ENCODE measurements around the gene RIBC2. TPM values are rescaled to one million over a fixed set of nuclear protein-coding genes. Genes with fewer than 3 reads are reported as not detected.

The RIBC2 gene
- total RNA-seq, 2 experiments from 2014 or later: 0.78 TPM; not detected in 1

DNA sequence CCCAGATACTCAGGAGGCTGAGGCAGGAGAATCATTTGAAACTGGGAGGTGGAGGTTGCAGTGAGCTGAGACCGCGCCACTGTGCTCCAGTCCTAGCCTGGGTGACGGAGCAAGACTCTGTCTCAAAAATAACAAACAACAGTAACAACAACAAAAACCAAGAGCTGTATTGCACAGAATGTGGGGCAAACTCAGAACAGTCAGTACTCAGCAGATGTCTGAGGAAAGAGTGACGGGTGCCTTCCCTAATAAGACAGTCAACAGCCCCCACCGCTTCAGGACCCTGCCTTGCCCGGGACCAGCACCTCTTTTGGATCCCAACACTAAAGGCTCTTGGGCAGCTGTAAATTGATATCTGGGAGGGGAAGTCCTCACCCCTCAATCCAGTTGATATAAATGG lies 40.3 kb downstream of the RIBC2 start:
- Histone ChIP-seq H3K9me2 (ENCODE audit: insufficient read depth, low read length) (no peaks in the 10 kb centered on the region), H2AFZ (ENCODE audit: low read length) (no peak overlapping the region), H3K4me3 (ENCODE audit: low read depth, low read length, poor library complexity, severe bottlenecking) (no peak overlapping the region), H3K27ac (ENCODE audit: low read depth, low read length, poor library complexity, severe bottlenecking) (no peak overlapping the region), H4K20me1 (ENCODE audit: insufficient read depth, low read length) (no peaks in the 10 kb centered on the region), H3K36me3 (ENCODE audit: insufficient read depth, low read length) (no peaks in the 10 kb centered on the region), H3K4me1 (ENCODE audit: insufficient read depth, low read length, poor library complexity, severe bottlenecking) (no peaks in the 10 kb centered on the region), H3K4me2 (ENCODE audit: low read length) (no peak overlapping the region), H3K79me2 (ENCODE audit: insufficient read depth, low read depth, low read length) (no peaks in the 10 kb centered on the region), H3K9me3 (ENCODE audit: low read length) (no peaks in the 10 kb centered on the region)
- no peak for DNase-seq (ENCODE audit: low spot score)
- CTCF ChIA-PET (ENCODE audit: unreplicated experiment): interaction anchor here (0.5 kb wide), 1 partner anchor 241 kb away, joined by 3 read pairs; no protein-coding TSS in a partner anchor
- POLR2A ChIA-PET: no interaction called here
- BruUV-seq (replicated peaks): no TSS peak
- intact Hi-C loops (cut with micrococcal nuclease; ENCODE audit: unreplicated experiment): no loop called here
- TF ChIP-seq, protein P1, sequence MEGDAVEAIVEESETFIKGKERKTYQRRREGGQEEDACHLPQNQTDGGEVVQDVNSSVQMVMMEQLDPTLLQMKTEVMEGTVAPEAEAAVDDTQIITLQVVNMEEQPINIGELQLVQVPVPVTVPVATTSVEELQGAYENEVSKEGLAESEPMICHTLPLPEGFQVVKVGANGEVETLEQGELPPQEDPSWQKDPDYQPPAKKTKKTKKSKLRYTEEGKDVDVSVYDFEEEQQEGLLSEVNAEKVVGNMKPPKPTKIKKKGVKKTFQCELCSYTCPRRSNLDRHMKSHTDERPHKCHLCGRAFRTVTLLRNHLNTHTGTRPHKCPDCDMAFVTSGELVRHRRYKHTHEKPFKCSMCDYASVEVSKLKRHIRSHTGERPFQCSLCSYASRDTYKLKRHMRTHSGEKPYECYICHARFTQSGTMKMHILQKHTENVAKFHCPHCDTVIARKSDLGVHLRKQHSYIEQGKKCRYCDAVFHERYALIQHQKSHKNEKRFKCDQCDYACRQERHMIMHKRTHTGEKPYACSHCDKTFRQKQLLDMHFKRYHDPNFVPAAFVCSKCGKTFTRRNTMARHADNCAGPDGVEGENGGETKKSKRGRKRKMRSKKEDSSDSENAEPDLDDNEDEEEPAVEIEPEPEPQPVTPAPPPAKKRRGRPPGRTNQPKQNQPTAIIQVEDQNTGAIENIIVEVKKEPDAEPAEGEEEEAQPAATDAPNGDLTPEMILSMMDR (conservative IDR thresholded peaks at IDR 0.05; ENCODE audit: low read length): no peak
- no peak for TF ChIP-seq EZH2phosphoT487 (IDR thresholded peaks at IDR 0.05; ENCODE audit: borderline replicate concordance, low read depth, low read length)

DNA sequence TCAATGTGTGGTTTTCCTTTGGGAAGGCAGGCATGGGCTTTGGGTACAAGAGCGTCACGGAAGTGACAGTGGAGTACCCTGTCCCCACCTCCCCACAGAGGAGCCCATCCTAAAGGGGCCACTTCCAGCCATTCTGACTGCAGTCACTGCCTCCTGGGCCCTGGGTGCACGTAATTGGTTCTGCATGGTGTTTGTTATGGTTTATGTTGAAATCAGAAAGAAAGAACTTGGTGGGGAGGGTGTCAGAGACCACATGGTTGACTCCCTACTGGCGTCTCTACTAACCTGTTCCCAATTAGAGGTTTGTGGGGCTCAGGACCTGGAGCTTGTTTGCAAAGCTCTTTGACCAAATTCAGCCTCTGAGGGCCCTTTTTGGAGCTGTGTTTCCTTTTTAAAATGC lies 40.8 kb downstream of the RIBC2 start:
- no peak overlapping the region for H3K27ac ChIP-seq (ENCODE audit: low read depth, low read length, poor library complexity, severe bottlenecking)
- ChIA-PET CTCF (ENCODE audit: unreplicated experiment) (interaction anchor here (0.6 kb wide), 1 partner anchor 320 kb away, joined by 3 read pairs; no protein-coding TSS in a partner anchor), POLR2A (no interaction called here)
- H3K79me2 ChIP-seq (ENCODE audit: insufficient read depth, low read depth, low read length): no peaks in the 10 kb centered on the region
- DNase-seq (ENCODE audit: low spot score): no peak
- no peak overlapping the region for H2AFZ ChIP-seq (ENCODE audit: low read length)
- no peaks in the 10 kb centered on the region for H4K20me1 ChIP-seq (ENCODE audit: insufficient read depth, low read length)
- intact Hi-C loops (cut with micrococcal nuclease; ENCODE audit: unreplicated experiment): no loop called here
- no peaks in the 10 kb centered on the region for H3K9me2 ChIP-seq (ENCODE audit: insufficient read depth, low read length)
- H3K4me2 ChIP-seq (ENCODE audit: low read length): no peak overlapping the region
- H3K4me1 ChIP-seq (ENCODE audit: insufficient read depth, low read length, poor library complexity, severe bottlenecking): no peaks in the 10 kb centered on the region
- TF ChIP-seq, protein P1 (conservative IDR thresholded peaks at IDR 0.05; ENCODE audit: low read length): no peak
- TF ChIP-seq EZH2phosphoT487 (IDR thresholded peaks at IDR 0.05; ENCODE audit: borderline replicate concordance, low read depth, low read length): no peak
- BruUV-seq (replicated peaks): no TSS peak
- H3K9me3 ChIP-seq (ENCODE audit: low read length): no peaks in the 10 kb centered on the region
- H3K36me3 ChIP-seq (ENCODE audit: insufficient read depth, low read length): no peaks in the 10 kb centered on the region
- no peak overlapping the region for H3K4me3 ChIP-seq (ENCODE audit: low read depth, low read length, poor library complexity, severe bottlenecking)

DNA sequence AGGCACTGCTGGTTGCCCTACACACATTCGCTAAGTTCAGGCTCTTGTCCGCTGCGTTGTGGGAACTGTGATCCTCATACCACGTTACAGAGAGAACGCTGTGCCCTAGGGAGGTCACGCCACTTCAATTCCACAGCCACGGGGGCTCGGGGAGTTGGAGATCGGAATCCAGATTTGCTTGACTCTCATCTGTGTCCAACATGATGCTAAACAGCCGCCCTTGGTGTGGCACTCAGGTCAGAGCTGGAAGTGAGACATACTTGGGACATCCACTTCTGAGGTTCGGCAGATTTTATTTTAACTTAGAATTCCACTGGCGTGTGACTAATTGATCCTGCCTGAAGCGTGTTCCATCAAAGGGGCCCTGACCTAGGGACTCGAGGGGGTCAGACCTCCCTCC lies 41.7 kb downstream of the RIBC2 start:
- no TSS peak for BruUV-seq (replicated peaks)

More for the DNA sequence above, 41.7 kb downstream of the RIBC2 start:
- H3K4me1 ChIP-seq (ENCODE audit: insufficient read depth, low read length, poor library complexity, severe bottlenecking): no peaks in the 10 kb centered on the region
- no peak overlapping the region for H3K27ac ChIP-seq (ENCODE audit: low read depth, low read length, poor library complexity, severe bottlenecking)
- H4K20me1 ChIP-seq (ENCODE audit: insufficient read depth, low read length): no peaks in the 10 kb centered on the region
- H3K4me2 ChIP-seq (ENCODE audit: low read length): no peak overlapping the region
- DNase-seq (ENCODE audit: low spot score): no peak
- no peak overlapping the region for H3K4me3 ChIP-seq (ENCODE audit: low read depth, low read length, poor library complexity, severe bottlenecking)
- H2AFZ ChIP-seq (ENCODE audit: low read length): no peak overlapping the region
- ChIA-PET CTCF (ENCODE audit: unreplicated experiment) (no interaction called here), POLR2A (no interaction called here)
- no peaks in the 10 kb centered on the region for H3K36me3 ChIP-seq (ENCODE audit: insufficient read depth, low read length)
- no peak for TF ChIP-seq EZH2phosphoT487 (IDR thresholded peaks at IDR 0.05; ENCODE audit: borderline replicate concordance, low read depth, low read length)
- TF ChIP-seq, protein P1 (conservative IDR thresholded peaks at IDR 0.05; ENCODE audit: low read length): no peak
- intact Hi-C loops (cut with micrococcal nuclease; ENCODE audit: unreplicated experiment): no loop called here
- no peaks in the 10 kb centered on the region for H3K79me2 ChIP-seq (ENCODE audit: insufficient read depth, low read depth, low read length)
- no peaks in the 10 kb centered on the region for H3K9me2 ChIP-seq (ENCODE audit: insufficient read depth, low read length)
- H3K9me3 ChIP-seq (ENCODE audit: low read length): no peaks in the 10 kb centered on the region
